ENCODE data around the gene ING3.

Gene ING3

DNA sequence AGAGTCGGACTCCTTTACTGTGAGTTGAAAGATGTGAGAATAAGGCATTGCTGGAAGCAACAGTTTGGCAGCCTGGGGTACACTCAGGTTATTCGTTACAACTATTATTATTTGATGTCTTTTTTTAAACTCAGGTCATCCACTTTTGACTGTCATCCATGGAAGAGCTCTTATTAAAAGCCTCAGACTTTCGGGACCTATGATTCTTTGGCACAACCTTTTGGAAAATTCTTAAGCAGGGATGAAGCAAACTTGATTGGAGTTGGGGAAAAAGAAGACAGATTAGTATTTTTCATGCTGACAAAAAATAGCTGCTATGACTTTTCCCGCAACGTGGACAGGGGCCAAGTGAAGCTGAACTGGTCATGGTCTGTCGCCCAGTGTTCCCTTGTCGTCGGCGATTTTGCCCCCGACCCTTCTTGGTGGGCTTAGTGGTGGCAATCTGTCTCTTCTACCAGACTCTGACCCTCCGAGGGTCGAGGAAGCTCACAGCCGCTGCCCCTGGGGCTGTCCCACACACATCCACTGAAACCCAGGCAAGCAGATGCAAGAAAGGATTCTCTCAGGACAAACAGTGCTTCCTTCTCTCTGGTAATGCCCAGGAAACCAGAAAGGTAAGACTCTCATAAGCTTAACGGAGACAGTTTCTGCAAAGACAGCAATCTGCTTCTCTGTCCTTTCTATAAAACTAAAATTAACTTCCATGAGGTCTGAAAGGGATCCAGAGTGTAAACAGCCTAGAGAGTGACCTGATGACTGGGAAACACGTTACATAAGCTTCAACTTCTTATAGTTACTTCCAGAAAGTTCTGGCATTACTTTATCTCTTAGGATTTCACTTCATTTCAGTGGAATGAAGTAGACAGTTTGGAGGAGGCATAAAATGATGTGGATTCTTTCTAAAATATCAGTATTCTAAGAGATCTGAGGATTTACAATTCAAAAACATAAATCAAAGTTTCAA, 39.0 kb downstream of the ING3 start:
- DNase-seq (ENCODE audit: low spot score): no peak

DNA sequence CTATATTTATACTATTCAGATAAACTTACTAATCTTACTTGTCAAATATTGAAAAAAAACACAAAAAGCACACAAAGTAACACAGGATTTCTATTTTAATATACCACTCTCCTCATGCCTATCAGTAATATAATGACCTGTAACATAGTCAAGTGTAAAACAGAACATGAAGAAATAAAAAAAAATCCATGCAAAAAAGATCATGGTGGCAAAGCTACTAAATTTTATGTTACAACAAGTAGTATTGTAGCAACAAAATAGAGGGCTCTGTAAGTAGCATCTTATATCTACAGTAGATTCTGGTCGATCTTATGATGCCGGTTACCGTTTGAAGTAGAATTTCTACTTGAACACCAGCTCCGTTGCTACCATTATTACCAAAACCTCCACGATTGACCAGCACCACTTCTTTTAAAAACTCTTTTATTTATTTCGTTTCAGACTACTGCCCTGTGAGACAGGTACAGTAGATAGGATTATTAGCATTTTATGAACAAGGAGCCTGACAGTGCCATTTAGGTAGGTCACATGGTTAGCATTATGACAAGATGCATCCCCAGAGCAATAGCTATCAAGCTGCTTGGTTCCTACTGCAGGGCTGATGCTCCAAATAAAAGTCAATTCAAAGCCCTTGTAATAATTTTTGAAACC, 40.0 kb downstream of the ING3 start:
- no peak for DNase-seq (ENCODE audit: low spot score)

DNA sequence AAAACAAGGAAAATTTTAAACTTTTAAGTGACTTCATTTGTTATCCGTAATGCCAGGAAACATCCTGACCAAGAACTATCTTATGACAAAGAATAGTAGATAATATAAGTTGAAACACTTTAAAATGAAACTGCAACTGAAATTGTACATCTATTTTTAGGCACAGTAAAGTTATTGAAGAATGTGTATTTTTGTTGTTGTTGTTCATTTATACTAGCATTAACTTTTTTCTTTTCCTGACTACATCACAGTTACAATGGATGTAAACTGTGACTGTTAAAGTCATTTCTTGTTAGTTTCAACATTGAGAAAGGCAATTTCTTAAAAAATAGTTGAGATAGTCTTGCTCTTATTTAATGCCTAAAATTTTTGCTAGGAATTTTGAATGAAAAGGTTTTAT, 40.6 kb downstream of the ING3 start:
- no peak for DNase-seq (ENCODE audit: low spot score)

DNA sequence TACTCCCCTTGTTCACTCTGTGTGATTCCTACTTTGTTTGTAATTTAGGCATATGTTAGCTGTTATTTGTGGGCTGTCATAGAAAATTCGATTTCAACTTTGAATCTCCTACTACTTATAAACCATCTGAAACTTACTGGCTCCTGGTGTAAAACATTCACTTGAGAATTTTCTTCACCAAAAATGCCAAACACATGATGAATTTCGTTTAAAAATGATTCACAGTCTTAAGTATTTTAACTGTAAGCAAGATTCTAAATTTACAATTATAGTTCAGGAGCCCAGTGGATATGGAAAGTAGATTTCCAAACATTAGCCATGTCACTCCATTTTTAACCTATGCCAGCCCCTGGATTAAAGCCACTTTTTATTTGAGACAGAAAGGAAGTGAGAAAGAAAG, 41.0 kb downstream of the ING3 start:
- DNase-seq (ENCODE audit: low spot score): no peak

DNA sequence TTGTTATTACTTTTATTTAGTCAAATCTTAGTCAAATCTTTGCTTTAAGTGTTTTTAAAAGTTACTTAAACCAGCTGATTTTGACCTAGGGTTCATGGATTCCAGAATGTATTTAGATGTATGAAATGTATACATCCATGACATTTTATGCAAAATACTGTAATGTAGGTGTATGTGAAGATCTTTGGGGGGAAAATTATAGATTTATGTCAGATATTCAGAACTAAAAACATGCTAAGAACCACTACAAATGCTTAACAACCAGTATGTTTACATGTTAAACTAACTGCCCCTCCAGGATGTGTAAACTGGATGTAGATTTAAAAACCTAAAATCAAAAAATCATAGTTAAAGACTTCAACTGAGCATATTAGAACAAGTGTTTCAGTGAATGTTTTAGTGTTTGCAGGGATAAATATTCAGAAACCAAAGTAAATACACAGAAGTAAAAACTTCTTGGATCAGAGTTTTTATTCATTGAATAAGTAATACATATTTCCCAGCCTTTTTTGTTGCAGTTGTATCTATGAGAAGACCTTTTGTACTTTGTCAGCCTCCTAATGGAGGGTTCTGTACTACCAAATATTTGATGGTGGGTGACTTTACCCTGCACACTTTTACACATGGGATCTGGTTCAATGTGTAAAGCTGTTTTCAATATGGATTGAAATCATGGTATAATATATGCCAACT, 41.8 kb downstream of the ING3 start:
- no peak for DNase-seq (ENCODE audit: low spot score)

DNA sequence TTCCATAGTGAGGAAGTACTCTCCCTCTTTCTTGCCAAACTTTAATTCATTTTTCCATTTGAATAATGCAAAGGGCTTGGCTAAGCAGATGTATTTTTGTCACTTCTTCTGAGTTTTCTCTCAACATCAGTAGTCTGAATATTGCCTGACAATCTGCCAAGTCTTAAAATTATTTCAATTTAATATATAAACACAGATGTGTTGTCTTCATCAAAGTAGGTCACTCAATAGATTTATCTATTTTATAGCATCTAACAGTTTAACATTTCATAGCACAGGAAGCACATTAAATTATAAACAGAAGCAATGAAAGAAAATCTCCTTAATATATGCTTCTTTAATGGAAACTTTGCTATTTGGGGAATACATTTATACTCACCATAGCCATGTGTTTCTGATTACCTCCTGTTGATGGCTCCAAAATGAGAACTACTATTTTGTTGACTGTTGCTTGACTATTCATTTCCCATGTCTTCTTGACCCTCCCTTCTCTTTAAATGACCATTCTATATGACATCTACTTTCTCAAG, 42.5 kb downstream of the ING3 start:
- DNase-seq (ENCODE audit: low spot score): no peak

DNA sequence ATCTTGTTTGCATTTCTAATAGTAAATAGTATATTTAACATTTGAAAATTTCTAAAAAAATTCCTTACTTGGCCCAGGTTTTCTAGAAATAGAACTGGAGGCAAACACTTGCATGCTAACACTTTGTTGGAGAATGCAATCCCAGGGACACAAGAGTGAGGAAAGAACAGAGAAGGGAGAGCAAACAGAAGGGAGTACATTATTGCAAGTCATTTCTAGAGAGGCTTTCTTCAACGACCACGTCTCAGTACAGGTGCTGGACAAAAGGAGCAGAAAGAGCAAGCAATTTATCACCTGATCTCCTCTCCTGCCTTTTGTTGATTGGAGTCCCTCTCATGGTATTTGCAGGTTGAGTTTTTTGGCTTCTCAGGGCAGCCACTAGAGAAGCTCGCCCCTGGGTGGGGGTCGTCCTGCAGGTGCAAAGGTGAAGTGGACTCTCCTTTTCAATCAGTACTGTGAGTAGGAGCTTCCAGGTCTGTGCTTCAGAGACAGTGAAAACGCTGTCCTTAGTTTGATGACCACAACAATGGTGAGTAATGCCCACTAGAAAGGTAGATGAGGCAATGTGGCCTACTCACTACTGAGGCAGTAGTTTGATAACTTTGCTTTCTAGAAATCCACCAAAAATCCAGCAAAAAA, 43.1 kb downstream of the ING3 start:
- DNase-seq (ENCODE audit: low spot score): no peak

DNA sequence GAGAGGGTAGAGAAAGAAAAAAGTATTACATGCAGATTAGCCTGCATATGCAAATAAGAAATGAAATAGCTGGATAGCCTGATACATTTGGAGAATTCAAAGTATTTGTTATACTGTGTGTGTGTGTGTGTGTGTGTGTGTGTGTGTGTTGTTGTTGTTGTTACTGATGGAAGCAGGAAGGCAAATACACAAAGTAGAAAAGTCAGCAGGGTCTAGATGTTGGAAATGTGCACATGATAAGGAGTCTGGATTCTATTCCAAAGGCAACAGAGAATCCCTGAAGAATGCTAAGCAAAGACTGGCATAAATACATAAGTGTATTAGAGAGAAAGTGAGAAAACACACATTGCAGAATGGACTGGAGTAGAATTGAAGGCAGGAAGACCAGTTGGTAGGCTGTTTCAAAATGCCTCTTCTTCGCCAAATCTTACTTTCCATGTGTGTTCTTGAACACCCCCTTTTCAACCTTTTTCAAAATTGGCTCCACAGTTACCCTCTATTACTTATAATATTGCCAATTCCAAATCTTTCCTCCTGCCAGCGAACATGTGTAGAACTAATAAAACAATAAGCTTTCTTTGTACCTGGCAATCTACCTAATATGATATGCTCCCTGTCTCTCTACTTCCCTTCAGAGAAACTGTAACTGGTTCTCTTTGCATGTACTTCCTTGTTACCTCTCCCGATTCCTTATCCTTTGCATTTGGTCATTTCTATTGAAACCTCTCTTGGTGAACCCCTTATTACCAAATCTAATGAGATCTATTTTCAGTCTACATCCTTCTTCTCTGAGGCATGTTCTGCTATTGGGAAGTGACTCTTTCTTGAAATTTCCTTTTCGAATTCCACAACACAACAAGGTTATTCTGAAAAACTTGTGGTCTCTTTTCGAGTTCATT, 44.2 kb downstream of the ING3 start:
- DNase-seq (ENCODE audit: low spot score): no peak

DNA sequence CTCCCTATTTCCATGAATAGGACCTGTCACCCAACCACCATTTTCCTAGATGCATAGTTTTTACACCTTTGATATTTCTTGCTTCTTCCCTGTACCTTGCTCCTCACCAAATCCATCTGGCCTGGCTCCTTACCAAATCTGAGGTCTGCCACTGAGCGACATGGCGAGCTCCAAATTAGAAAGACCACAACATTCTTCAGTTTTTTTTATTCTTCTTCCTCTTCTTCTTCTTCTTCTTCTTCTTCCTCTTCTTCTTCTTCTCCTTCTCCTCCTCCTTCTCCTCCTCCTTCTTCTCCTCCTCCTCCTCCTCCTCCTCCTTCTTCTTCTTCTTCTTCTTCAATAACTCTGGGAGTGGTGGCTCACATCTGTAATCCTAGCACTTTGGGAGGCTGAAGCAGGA, 45.1 kb downstream of the ING3 start:
- DNase-seq (ENCODE audit: low spot score): no peak

DNA sequence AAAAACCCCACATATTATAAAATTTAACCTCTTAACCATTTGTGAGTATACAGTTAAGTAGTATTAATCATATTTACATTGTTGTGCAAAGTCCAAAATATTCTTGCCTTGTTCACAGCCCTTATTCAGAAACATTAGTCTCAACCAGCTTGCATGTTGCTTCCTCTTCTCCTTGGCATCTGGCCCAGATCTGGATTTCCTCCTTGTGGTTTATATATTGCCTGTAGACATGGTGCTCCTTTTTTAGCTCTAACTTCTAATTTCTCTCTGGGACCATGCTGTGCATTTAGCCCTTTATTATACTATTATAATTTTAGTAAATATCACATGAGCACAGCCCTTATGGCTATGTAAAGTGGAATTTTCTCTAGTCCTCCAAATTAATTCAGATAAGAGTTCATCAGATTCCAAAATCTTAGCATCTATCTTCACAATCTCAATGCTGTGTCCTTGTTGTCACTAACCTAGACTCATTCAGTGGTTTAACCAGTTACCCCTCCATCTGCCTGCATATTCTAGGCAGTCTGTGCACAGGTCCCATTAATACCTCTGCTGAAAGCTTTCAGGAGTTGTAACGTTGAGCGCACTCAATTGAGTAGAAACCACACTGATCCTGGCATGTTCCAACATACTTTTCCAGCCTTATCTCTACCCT, 45.9 kb downstream of the ING3 start:
- peak; percentile 85 for DNase-seq (ENCODE audit: low spot score)

DNA sequence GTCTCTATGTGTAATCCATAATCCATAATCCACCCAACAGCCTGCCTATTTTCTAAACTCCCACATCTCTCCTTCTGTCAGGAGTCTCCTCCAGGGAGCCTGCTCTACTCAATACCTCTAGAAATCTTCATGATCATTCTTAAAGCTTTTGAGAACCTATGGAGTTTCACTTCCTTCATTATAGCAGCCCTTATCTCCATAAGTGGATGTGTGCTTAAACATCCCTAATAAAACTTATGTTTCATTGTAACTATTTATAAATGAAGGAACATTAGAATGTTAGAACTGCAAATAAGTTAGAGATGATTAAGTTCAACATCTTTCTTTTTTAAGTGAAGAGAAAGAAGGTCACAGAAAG, 46.4 kb downstream of the ING3 start:
- DNase-seq (ENCODE audit: low spot score): no peak

DNA sequence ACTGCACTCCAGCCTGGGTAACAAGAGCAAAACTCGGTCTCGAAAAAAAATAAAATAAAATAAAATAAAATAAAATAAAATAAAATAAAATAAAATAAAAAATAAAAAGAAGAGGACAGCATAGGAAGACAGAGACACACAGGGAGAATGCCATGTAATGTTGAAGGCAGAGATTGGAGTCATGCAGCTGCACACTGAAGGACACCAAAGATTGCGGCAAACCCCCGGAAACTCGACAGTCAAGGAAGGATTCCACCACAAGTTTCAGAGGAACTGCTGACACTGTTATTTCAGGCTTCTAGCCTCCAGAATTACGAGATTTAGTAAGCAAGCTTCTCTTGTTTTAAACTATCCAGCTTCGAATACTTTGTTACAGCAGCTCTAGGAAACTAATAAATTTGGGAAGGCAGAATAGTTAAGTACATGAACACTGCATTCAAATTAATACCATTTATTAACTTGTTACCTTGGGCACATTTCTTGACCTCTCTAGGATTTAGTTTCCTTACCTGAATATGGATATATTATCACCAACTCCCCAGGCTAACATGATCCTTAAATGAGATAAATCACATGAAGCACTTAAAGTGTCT, 47.4 kb downstream of the ING3 start:
- DNase-seq (ENCODE audit: low spot score): no peak

DNA sequence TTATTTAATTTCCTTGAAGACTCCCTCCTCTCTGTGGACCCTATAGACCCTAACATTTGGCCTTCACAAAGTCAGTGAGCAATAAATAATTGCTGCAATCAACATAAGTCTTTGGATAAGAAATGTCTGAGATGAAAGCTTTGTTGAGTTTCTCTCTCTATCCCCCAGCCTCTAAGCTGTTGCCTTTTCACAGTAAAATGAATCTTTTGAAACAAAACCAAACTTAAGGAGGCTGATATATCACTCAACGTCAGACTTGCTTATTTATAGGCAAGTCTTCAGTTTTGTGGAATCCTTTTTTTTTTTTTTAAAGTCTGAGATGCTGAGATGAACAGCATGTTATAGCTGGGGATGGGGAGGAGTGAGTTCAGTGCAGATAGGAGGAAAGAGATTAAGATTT, 47.9 kb downstream of the ING3 start:
- DNase-seq (ENCODE audit: low spot score): no peak

DNA sequence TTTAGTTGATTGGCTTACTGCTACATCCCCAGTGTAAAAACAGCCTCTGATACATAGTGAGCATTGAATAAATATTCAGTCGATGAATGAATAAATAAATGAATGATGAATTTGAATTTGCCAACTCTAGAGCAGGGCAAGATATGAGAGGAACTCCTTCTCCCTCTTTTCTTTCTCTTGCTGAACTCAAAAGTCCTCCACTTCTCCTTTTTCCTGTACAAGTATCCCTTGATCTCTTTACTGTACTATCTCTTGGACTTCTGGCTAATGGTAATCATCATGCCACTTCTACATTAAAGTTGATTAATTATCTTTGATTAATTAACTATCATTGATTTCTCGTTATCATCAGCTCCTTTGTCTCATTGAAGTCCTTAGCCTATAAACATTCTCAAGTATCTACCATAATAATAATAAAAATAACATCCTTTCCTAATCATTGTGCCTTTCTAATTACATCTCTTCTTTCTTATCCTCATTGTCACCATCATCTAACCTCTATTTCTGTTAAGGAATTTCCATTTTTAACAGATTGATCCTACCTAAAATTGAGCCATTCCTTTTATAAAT, 48.5 kb downstream of the ING3 start:
- no peak for DNase-seq (ENCODE audit: low spot score)

DNA sequence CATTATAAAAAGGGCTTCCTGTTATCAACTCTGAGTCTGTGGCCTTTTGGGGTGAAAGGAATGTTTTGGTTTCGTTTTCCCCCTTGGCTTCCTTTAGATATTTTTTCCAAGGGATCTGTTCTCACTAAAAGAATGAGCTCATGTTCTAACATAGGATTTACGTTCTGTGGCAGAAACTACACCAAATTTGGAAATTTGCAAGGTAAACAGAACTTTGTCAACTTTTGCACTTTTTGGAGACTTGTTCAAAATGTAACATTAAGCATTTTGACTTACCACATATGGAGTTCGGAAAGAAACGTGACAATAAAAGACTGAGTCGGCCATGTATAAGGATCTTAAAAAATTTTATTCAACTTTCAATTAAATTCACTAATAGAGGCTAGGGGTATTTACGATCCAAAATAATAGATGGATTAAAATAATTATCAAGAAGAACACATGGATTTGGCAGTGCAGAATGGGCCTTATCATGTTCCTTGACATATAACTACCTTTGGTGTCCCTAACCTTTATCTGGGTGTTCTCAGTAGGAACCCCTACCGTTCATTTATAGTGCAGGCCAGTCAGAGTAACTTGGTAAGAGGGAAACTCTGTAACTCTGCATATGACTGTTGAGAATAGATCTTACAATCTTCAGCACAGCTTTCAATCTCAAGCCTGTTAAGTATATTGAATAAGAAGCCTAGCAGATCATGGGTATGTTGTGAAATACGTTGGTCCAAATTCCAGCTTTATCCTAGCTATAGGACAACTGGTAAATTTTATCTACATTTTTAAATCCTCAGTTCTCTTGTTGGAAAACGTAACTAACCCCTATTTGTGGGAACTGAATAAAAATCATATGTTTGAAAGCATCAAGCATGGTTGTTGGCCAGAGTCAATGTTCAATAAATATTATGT, 49.8 kb downstream of the ING3 start:
- DNase-seq (ENCODE audit: low spot score): no peak

DNA sequence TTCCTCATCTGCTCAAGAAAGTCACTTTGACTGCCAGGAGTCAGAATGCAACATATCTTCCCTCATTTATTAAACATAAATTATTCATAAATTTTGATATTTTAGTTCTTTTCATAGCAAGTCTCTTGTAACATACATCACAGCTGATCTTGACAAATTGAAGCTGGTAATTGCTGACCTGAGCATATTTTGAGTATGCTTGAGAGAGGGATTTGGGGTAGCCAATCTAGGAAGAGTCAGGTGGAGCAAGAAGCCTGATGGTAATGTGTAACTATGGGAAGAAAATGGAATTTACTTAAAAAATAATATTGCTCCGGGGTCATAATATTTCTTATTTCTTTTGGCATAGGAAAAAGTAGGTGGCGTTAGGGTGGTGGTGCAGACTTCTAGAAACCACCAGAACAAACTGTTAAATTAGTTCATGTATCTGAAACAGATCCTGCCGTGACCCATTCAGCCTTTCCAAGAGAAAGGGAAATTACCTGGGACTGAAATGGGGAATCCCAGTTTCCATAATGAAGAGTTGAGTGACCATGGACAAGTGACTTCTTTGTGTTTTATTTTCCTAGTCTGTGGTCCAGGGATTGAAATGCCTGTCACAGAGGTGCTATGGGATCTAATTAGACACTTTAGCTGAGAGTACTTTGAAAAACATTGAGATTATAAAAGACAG, 50.8 kb downstream of the ING3 start:
- DNase-seq (ENCODE audit: low spot score): no peak

DNA sequence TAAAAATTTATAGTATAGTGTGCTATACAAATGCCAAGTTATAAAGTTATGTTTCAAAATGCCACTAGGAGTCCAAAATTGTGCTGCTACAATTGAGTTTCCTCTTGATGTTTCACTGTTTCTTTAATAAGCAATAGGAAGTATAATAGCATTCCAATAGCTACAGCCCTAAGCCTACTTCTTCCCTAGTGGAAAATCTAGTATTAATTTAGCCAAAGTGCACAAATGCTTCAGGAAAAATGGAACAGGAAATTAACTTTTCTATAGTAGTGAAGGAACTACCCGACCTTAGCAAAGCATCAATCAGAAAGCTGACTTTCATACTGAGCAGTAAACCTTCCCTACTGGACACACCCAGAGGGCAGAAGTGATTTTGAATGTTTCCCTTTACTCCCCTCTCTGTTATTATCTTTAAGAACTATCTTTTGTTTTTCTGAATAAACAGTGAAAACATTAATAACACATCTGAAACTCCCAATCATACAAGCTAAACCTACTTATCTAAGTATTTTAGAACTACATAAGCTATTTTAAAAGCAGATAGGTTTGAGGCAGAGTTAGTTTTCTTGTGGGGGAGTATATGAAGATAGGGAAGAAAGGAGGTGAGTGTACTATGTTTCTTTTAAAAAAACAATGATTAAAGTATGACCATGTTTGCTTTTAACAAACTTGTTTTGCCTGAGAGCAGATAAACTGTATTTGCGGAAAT, 51.6 kb downstream of the ING3 start:
- no peak for DNase-seq (ENCODE audit: low spot score)

DNA sequence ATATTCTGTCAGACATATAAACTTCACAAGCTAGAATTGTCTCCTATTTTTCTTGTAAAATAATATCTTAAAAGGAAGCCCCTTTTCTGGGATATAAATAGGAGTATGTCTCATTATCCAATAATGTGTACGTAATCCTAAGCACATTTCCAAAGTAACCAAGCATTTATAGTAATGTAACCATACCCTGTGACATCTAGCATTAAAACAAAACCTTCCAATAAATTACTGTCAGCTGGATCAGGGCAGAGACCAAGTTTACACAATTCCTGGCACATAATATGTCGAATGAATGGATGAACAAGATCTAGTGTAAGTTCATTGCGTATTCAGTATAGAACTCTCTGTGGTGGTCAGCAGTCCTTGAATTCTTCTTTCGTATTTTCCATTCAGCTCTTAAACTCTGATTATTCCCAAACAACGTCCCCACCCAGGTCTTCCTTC, 52.2 kb downstream of the ING3 start:
- no peak for DNase-seq (ENCODE audit: low spot score)

All from kidney capillary endothelial cell (primary cell).